Suprapubic skin (tissue), 4 donors: ENCODE measurements around the gene TMEM179. TPM values are rescaled to one million over a fixed set of nuclear protein-coding genes. Genes with fewer than 3 reads are reported as not detected.

ENCODE experiments used
- DNase-seq, 2 donors: peaks; one replicate each; pipeline ENCODE4 v3.0.0-alpha.2; 2019; ENCODE audit warnings: low spot score in 2 of 2
- H3K27ac ChIP-seq: fragments of 200-600 bp; sonication (generic); one replicate; pipeline ENCODE4 v1.5.1; 2019
- H3K27me3 ChIP-seq: fragments of 200-600 bp; sonication (generic); one replicate; pipeline ENCODE4 v1.5.1; 2019
- H3K36me3 ChIP-seq: fragments of 200-600 bp; sonication (generic); one replicate; pipeline ENCODE4 v1.5.1; 2019
- H3K4me1 ChIP-seq: fragments of 200-600 bp; sonication (generic); one replicate; pipeline ENCODE4 v1.5.1; 2019
- H3K4me3 ChIP-seq: fragments of 200-600 bp; sonication (generic); one replicate; pipeline ENCODE4 v1.5.1; 2019; ENCODE audit warnings: mild to moderate bottlenecking
- H3K9me3 ChIP-seq: fragments of 200-600 bp; sonication (generic); one replicate; pipeline ENCODE4 v1.5.1; 2019
- EP300 ChIP-seq: sonication (generic); formaldehyde crosslinking; IDR thresholded peaks from one replicate; pipeline ENCODE4 v1.6.1; 2017; ENCODE audit warnings: antibody characterized with exemption
- POLR2A ChIP-seq, 2 donors: fragments of 450-650 bp; IDR thresholded peaks; one replicate each; pipeline ENCODE4 v1.6.1; 2017; ENCODE audit warnings: antibody characterized with exemption in 2 of 2, mild to moderate bottlenecking in 2 of 2, moderate library complexity in 2 of 2
- POLR2AphosphoS5 ChIP-seq, 3 donors: sonication (generic); formaldehyde crosslinking; IDR thresholded peaks; one replicate each; pipeline ENCODE4 v1.6.1; 2017; ENCODE audit warnings: antibody characterized with exemption in 3 of 3
- WGBS: methylation state at CpG from one replicate; pipeline ENCODE4 v1.1.5; 2018; 5-methylcytosine and 5-hydroxymethylcytosine counted together
- total RNA-seq, 4 donors: library from RNA; depleted of rRNA; stranded (reverse); fragments of >200 nt; gene quantifications; one replicate each; pipeline ENCODE4 v1.1.0, GENCODE V29; 2016
- TF ChIP-seq, protein P1 (sequence below), 2 donors: fragments of 200-600 bp in 1 of 2; fragments of 450-650 bp in 1 of 2; sonication (generic) in 1 of 2; IDR thresholded peaks; one replicate each; pipeline ENCODE4 v1.5.1; 2016 to 2019; ENCODE audit warnings: antibody characterized with exemption in 2 of 2, mild to moderate bottlenecking in 1 of 2, moderate library complexity in 1 of 2

Gene TMEM179
- total RNA-seq, 4 donors from 2014 or later, result not detected

- 83% methylated on average over 7 of the region's 7 CpGs for WGBS
- DNase-seq, result no peak
- no peak overlapping the region for H3K27ac ChIP-seq
- no peak overlapping the region for H3K4me3 ChIP-seq
- H3K27me3 ChIP-seq, result peaks cover 70% of the 10 kb centered on the region
- H3K36me3 ChIP-seq, result no peaks in the 10 kb centered on the region
- H3K9me3 ChIP-seq, result no peaks in the 10 kb centered on the region
- TF ChIP-seq POLR2AphosphoS5 (IDR thresholded peaks at IDR 0.05), result no peak
- no peak for TF ChIP-seq EP300
- TF ChIP-seq POLR2A (IDR thresholded peaks at IDR 0.05), result no peak
- TF ChIP-seq, protein P1, sequence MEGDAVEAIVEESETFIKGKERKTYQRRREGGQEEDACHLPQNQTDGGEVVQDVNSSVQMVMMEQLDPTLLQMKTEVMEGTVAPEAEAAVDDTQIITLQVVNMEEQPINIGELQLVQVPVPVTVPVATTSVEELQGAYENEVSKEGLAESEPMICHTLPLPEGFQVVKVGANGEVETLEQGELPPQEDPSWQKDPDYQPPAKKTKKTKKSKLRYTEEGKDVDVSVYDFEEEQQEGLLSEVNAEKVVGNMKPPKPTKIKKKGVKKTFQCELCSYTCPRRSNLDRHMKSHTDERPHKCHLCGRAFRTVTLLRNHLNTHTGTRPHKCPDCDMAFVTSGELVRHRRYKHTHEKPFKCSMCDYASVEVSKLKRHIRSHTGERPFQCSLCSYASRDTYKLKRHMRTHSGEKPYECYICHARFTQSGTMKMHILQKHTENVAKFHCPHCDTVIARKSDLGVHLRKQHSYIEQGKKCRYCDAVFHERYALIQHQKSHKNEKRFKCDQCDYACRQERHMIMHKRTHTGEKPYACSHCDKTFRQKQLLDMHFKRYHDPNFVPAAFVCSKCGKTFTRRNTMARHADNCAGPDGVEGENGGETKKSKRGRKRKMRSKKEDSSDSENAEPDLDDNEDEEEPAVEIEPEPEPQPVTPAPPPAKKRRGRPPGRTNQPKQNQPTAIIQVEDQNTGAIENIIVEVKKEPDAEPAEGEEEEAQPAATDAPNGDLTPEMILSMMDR (IDR thresholded peaks at IDR 0.05), result no peak
- no peaks in the 10 kb centered on the region for H3K4me1 ChIP-seq
Observed at GRCh38 chr14:104609666-104610065, 5.1 kb upstream of the TMEM179 start.

- no peak overlapping the region for H3K27ac ChIP-seq
- H3K9me3 ChIP-seq, result no peaks in the 10 kb centered on the region
- H3K4me1 ChIP-seq, result peaks cover 5% of the 10 kb centered on the region
- TF ChIP-seq POLR2AphosphoS5 (IDR thresholded peaks at IDR 0.05), result no peak
- no peak for TF ChIP-seq EP300
- TF ChIP-seq, protein P1 (IDR thresholded peaks at IDR 0.05), result no peak
- TF ChIP-seq POLR2A (IDR thresholded peaks at IDR 0.05), result no peak
- H3K36me3 ChIP-seq, result no peaks in the 10 kb centered on the region
- 44% methylated on average over 2 of the region's 32 CpGs for WGBS
- peaks cover 98% of the 10 kb centered on the region for H3K27me3 ChIP-seq
- no peak overlapping the region for H3K4me3 ChIP-seq
- DNase-seq, result peak; percentile 58 to 76
Observed at GRCh38 chr14:104603711-104604401, 716 bp downstream of the TMEM179 start.

- Histone ChIP-seq H3K4me3 (no peak overlapping the region), H3K27ac (no peak overlapping the region), H3K4me1 (peaks cover 5% of the 10 kb centered on the region), H3K36me3 (no peaks in the 10 kb centered on the region), H3K27me3 (peaks cover 92% of the 10 kb centered on the region), H3K9me3 (no peaks in the 10 kb centered on the region)
- WGBS, result 100% methylated on average over 2 of the region's 7 CpGs
- peak; percentile 28 to 67 for DNase-seq
- TF ChIP-seq POLR2A (IDR thresholded peaks at IDR 0.05), result no peak
Observed at GRCh38 chr14:104602933-104603325, 1.6 kb downstream of the TMEM179 start.

DNA sequence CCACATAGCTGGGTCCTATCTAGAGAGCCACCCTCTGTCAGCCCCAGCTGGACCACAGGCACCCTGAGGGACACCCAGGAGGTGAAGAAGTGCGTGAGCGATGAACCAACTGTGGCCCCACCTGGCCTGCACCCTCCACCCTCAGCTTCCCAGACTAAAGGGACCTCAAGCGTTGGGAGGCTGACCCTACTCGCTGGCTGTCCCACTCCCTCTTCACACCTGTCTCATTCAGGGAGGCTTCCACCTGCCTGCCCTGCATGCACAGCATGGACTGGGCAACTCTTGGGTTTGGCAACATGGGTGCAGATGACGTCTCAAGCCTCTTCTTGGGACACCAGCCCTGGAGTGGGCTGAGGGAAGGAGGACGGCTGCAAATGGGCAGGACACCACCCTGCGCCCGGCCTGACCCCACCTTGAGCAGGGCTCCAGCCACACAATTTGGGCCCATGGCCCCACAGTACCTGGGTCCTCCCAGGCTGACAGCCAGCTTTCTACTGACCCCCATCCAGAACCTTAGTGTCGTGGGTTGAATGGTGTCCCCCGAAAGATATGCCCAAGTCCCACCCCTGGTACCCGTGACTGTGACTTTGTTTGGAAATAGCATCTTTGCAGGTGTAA is 2.1 kb downstream of the TMEM179 start:
- 85% methylated on average over 4 of the region's 11 CpGs for WGBS
- H3K36me3 ChIP-seq, result no peaks in the 10 kb centered on the region
- H3K4me1 ChIP-seq, result peaks cover 5% of the 10 kb centered on the region
- no peaks in the 10 kb centered on the region for H3K9me3 ChIP-seq
- DNase-seq, result peak in 1 of 2 donors; percentile 47
- H3K27ac ChIP-seq, result no peak overlapping the region
- no peak overlapping the region for H3K4me3 ChIP-seq
- peaks cover 86% of the 10 kb centered on the region for H3K27me3 ChIP-seq
- TF ChIP-seq POLR2A (IDR thresholded peaks at IDR 0.05) (no peak), EP300 (no peak), POLR2AphosphoS5 (IDR thresholded peaks at IDR 0.05) (no peak)
- TF ChIP-seq, protein P1 (IDR thresholded peaks at IDR 0.05), result no peak

DNA sequence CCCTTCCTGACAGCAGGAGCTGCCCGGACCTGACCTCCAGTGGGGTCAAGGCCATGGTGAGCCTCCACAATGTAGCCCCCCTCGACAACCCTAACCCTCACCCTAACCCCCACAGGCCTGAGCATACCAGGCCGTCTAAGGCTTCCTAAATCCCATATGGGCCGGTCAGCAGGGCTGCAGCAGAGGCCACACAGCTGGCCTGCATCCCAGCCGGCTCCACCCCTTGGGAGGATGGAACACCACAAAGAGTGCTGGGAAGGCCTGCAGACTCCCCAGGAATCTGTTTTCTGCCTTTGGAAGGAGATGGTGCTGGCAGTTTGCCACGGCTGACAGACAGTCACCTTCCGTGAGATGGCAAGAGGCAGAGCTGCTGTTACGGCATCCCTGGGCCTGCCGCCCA is 2.8 kb downstream of the TMEM179 start:
- peaks cover 5% of the 10 kb centered on the region for H3K4me1 ChIP-seq
- no peaks in the 10 kb centered on the region for H3K36me3 ChIP-seq
- DNase-seq, result peak in 1 of 2 donors; percentile 48
- H3K27ac ChIP-seq, result no peak overlapping the region
- TF ChIP-seq POLR2A (IDR thresholded peaks at IDR 0.05) (no peak), POLR2AphosphoS5 (IDR thresholded peaks at IDR 0.05) (no peak), EP300 (no peak)
- TF ChIP-seq, protein P1 (IDR thresholded peaks at IDR 0.05), result no peak
- no peaks in the 10 kb centered on the region for H3K9me3 ChIP-seq
- WGBS, result 55% methylated on average over 7 of the region's 9 CpGs
- peaks cover 85% of the 10 kb centered on the region for H3K27me3 ChIP-seq
- no peak overlapping the region for H3K4me3 ChIP-seq
